ENCODE measurements around the gene CPT1A.

The CPT1A gene

GRCh38 chr11:68813773-68814172 lies 27.9 kb downstream of the CPT1A start:
- peak; percentile 50 for DNase-seq (ENCODE audit: low read depth)
- TF ChIP-seq CTCF (IDR thresholded peaks at IDR 0.05; ENCODE audit: insufficient read depth, low read depth, low read length, missing control alignments), result no peak
- H3K4me3 ChIP-seq (ENCODE audit: low read depth, low read length), result no peak overlapping the region

- no peak for DNase-seq (ENCODE audit: low read depth)
- H3K4me3 ChIP-seq (ENCODE audit: low read depth, low read length), result no peak overlapping the region
- no peak for TF ChIP-seq CTCF (IDR thresholded peaks at IDR 0.05; ENCODE audit: insufficient read depth, low read depth, low read length, missing control alignments)
Observed at GRCh38 chr11:68812526-68812925, 29.2 kb downstream of the CPT1A start.

GRCh38 chr11:68810164-68810563 lies 31.6 kb downstream of the CPT1A start:
- no peak for DNase-seq (ENCODE audit: low read depth)
- H3K4me3 ChIP-seq (ENCODE audit: low read depth, low read length), result no peak overlapping the region
- no peak for TF ChIP-seq CTCF (IDR thresholded peaks at IDR 0.05; ENCODE audit: insufficient read depth, low read depth, low read length, missing control alignments)

GRCh38 chr11:68809506-68809905 lies 32.2 kb downstream of the CPT1A start:
- H3K4me3 ChIP-seq (ENCODE audit: low read depth, low read length), result no peak overlapping the region
- no peak for DNase-seq (ENCODE audit: low read depth)
- no peak for TF ChIP-seq CTCF (IDR thresholded peaks at IDR 0.05; ENCODE audit: insufficient read depth, low read depth, low read length, missing control alignments)

GRCh38 chr11:68808787-68809186 lies 32.9 kb downstream of the CPT1A start:
- no peak for TF ChIP-seq CTCF (IDR thresholded peaks at IDR 0.05; ENCODE audit: insufficient read depth, low read depth, low read length, missing control alignments)
- DNase-seq (ENCODE audit: low read depth), result no peak
- H3K4me3 ChIP-seq (ENCODE audit: low read depth, low read length), result no peak overlapping the region

- H3K4me3 ChIP-seq (ENCODE audit: low read depth, low read length), result no peak overlapping the region
- no peak for DNase-seq (ENCODE audit: low read depth)
- no peak for TF ChIP-seq CTCF (IDR thresholded peaks at IDR 0.05; ENCODE audit: insufficient read depth, low read depth, low read length, missing control alignments)
Observed at GRCh38 chr11:68806931-68807844, 34.5 kb downstream of the CPT1A start.

GRCh38 chr11:68804786-68805185 lies 36.9 kb downstream of the CPT1A start:
- peak; percentile 24 for TF ChIP-seq CTCF (IDR thresholded peaks at IDR 0.05; ENCODE audit: insufficient read depth, low read depth, low read length, missing control alignments)
- H3K4me3 ChIP-seq (ENCODE audit: low read depth, low read length), result no peak overlapping the region
- DNase-seq (ENCODE audit: low read depth), result no peak

Measured in GM12865 (cell line).